Stomach (tissue), 9 donors: Measurements from ENCODE around the gene KCTD3. TPM values are rescaled to one million over a fixed set of nuclear protein-coding genes. Genes with fewer than 3 reads are reported as not detected.

ENCODE experiments used
- DNase-seq, 2 donors: peaks; one replicate each; pipeline versions ENCODE4 v3.0.0 to v3.0.0-alpha.2; 2013 to 2019
- H3K27ac ChIP-seq, 5 donors: fragments of 200-600 bp in 4 of 5; sonication (generic) in 4 of 5; one replicate each; pipeline ENCODE4 v1.5.1; 2013 to 2019; ENCODE audit warnings: mild to moderate bottlenecking in 1 of 5, moderate library complexity in 1 of 5
- H3K27me3 ChIP-seq, 3 donors: fragments of 200-600 bp; sonication (generic); one replicate each; pipeline ENCODE4 v1.5.1; 2017 to 2019; ENCODE audit warnings: mixed run types in 1 of 3
- H3K36me3 ChIP-seq, 4 donors: fragments of 200-600 bp; sonication (generic); 1 replicate in 3 of 4; 2 replicates in 1 of 4; pipeline ENCODE4 v1.5.1; 2016 to 2019
- H3K4me1 ChIP-seq, 4 donors: fragments of 200-600 bp; sonication (generic); one replicate each; pipeline ENCODE4 v1.5.1; 2016 to 2019
- H3K4me3 ChIP-seq, 4 donors: fragments of 200-600 bp; sonication (generic) in 3 of 4; one replicate each; pipeline ENCODE4 v1.5.1; 2016 to 2019; ENCODE audit warnings: mild to moderate bottlenecking in 1 of 4
- H3K9me3 ChIP-seq, 4 donors: fragments of 200-600 bp; sonication (generic); one replicate each; pipeline ENCODE4 v1.5.1; 2016 to 2019
- EP300 ChIP-seq: sonication (generic); formaldehyde crosslinking; IDR thresholded peaks from one replicate; pipeline ENCODE4 v1.6.1; 2017; ENCODE audit warnings: antibody characterized with exemption
- POLR2A ChIP-seq, 4 donors: fragments of 450-650 bp; IDR thresholded peaks; one replicate each; pipeline ENCODE4 v1.6.1; 2016; ENCODE audit warnings: antibody characterized with exemption in 4 of 4, control low read depth in 2 of 4, mild to moderate bottlenecking in 1 of 4, moderate library complexity in 1 of 4
- POLR2AphosphoS5 ChIP-seq, 3 donors: sonication (generic); formaldehyde crosslinking; IDR thresholded peaks; one replicate each; pipeline ENCODE4 v1.6.1; 2016; ENCODE audit warnings: antibody characterized with exemption in 3 of 3
- WGBS, 5 donors: extraction: QIAGEN DNeasy Blood & Tissue Kit in 3 of 5; methylation state at CpG; one replicate each; pipeline versions ENCODE4 v1.1.5 to v1.1.7; 2013 to 2018; 5-methylcytosine and 5-hydroxymethylcytosine counted together
- intact Hi-C: fragments of 100-400 bp; cut with DNase I; formaldehyde crosslinking; loops from one replicate; pipeline ENCODE4 v1.15.1; 2023; ENCODE audit warnings: low total_unique reads
- polyA plus RNA-seq, 3 donors: library from polyadenylated mRNA; stranded (reverse); fragments of 200-250 nt; gene quantifications; one replicate each; pipeline ENCODE4 v1.2.3, GENCODE V29; 2013
- total RNA-seq, 5 donors: library from RNA; depleted of rRNA; stranded (reverse); fragments of >200 nt; gene quantifications; one replicate each; pipeline versions ENCODE4 v1.1.0 to v1.2.3, GENCODE V29; 2014 to 2016
- TF ChIP-seq, protein P1 (sequence below), 7 experiments: fragments of 450-650 bp in 4 of 7; fragments of 200-600 bp in 3 of 7; sonication (generic) in 3 of 7; IDR thresholded peaks; one replicate each; pipeline ENCODE4 v1.5.1; 2016 to 2019; ENCODE audit warnings: antibody characterized with exemption in 7 of 7, control low read depth in 2 of 7, mild to moderate bottlenecking in 1 of 7
- donor health status: healthy with polysubstance abuse.
- donor health status: Bipolar disorder and iron deficiency.
- donor health status: healthy.

KCTD3 gene
- total and polyA plus RNA-seq, 8 donors, result 19.4 to 156 (median 33.4) TPM

DNA sequence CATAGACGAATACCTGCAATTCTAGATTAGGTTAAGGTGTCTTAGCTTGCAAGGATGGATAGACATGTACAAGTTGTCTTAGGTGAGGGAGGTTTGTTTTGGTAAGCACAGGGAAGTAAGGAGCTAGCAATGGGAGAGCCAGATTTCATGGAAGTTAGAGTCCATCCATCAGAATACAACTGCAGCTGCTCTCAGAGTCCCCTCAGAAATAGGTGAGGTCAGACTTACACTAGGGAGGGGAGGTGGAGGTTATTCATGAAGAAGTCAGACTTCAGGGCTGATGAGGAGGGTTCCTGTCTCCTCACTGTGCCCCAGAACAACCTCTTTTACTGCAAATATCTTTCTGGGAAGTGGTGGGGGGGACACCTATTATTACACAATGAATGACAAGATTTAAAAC, 85.3 kb downstream of the KCTD3 start:
- H3K27me3 ChIP-seq, result no peaks in the 10 kb centered on the region
- H3K4me1 ChIP-seq, result no peaks in the 10 kb centered on the region
- no peaks in the 10 kb centered on the region for H3K9me3 ChIP-seq
- no peak overlapping the region for H3K27ac ChIP-seq
- H3K4me3 ChIP-seq, result no peak overlapping the region
- DNase-seq, result no peak
- WGBS, 5 donors, result 67 to 80% (median 74%) methylated on average over 1 of the region's 1 CpG
- H3K36me3 ChIP-seq, result no peaks in the 10 kb centered on the region
- intact Hi-C loops, result no loop called here
- TF ChIP-seq POLR2A (IDR thresholded peaks at IDR 0.05) (no peak), EP300 (no peak), POLR2AphosphoS5 (IDR thresholded peaks at IDR 0.05) (no peak)
- TF ChIP-seq, protein P1, sequence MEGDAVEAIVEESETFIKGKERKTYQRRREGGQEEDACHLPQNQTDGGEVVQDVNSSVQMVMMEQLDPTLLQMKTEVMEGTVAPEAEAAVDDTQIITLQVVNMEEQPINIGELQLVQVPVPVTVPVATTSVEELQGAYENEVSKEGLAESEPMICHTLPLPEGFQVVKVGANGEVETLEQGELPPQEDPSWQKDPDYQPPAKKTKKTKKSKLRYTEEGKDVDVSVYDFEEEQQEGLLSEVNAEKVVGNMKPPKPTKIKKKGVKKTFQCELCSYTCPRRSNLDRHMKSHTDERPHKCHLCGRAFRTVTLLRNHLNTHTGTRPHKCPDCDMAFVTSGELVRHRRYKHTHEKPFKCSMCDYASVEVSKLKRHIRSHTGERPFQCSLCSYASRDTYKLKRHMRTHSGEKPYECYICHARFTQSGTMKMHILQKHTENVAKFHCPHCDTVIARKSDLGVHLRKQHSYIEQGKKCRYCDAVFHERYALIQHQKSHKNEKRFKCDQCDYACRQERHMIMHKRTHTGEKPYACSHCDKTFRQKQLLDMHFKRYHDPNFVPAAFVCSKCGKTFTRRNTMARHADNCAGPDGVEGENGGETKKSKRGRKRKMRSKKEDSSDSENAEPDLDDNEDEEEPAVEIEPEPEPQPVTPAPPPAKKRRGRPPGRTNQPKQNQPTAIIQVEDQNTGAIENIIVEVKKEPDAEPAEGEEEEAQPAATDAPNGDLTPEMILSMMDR (IDR thresholded peaks at IDR 0.05), result no peak

DNA sequence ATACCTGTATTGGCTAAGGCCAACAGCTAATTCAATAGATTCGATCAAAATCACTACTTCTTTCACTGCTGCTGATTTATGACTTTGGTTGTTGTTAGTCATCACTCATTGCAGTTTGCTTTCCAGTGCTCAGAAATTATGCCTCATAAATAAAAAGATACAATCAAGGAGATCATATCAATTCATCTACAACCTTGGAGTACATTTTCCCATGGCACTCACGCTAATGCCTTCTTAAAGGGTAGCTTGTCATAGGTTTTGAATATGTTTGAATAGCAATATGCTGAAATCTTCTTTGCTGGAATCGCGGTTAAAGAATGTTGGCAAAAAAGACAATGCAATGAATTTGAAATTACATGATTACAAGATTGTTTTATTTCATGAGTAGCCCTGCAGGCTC, 89.9 kb downstream of the KCTD3 start:
- no peaks in the 10 kb centered on the region for H3K36me3 ChIP-seq
- DNase-seq, result no peak
- no peaks in the 10 kb centered on the region for H3K27me3 ChIP-seq
- no peaks in the 10 kb centered on the region for H3K9me3 ChIP-seq
- H3K27ac ChIP-seq, result no peak overlapping the region
- no peaks in the 10 kb centered on the region for H3K4me1 ChIP-seq
- intact Hi-C loops, result no loop called here
- no peak overlapping the region for H3K4me3 ChIP-seq
- WGBS, 5 donors, result 88 to 95% (median 92%) methylated on average over 4 of the region's 4 CpGs
- TF ChIP-seq EP300, result no peak
- no peak for TF ChIP-seq POLR2AphosphoS5 (IDR thresholded peaks at IDR 0.05)
- TF ChIP-seq POLR2A (IDR thresholded peaks at IDR 0.05), result no peak
- TF ChIP-seq, protein P1 (IDR thresholded peaks at IDR 0.05), result no peak

DNA sequence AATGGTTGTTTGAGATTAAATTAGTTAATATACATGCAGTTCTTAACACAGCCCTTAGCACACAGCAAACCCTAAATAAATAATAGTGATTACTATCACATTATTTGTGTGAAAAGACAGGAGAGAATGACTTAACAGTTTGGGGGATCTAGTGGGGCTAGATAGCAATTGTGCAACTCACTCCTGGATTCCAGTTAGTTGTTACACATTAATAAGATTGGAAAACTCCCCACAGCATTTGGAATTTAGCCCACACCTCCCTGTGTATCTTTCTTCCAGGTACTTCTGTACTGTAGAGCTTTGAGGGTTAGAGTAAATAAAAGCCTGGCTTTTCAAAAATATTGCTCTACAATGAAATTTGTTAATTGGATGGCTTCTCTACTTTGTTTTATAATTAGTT, 93.2 kb downstream of the KCTD3 start:
- no peaks in the 10 kb centered on the region for H3K9me3 ChIP-seq
- intact Hi-C loops, result no loop called here
- no peak overlapping the region for H3K27ac ChIP-seq
- no peaks in the 10 kb centered on the region for H3K4me1 ChIP-seq
- no peaks in the 10 kb centered on the region for H3K27me3 ChIP-seq
- H3K4me3 ChIP-seq, result no peak overlapping the region
- DNase-seq, result no peak
- no peaks in the 10 kb centered on the region for H3K36me3 ChIP-seq
- TF ChIP-seq POLR2AphosphoS5 (IDR thresholded peaks at IDR 0.05) (no peak), EP300 (no peak), POLR2A (IDR thresholded peaks at IDR 0.05) (no peak)
- TF ChIP-seq, protein P1 (IDR thresholded peaks at IDR 0.05), result no peak

DNA sequence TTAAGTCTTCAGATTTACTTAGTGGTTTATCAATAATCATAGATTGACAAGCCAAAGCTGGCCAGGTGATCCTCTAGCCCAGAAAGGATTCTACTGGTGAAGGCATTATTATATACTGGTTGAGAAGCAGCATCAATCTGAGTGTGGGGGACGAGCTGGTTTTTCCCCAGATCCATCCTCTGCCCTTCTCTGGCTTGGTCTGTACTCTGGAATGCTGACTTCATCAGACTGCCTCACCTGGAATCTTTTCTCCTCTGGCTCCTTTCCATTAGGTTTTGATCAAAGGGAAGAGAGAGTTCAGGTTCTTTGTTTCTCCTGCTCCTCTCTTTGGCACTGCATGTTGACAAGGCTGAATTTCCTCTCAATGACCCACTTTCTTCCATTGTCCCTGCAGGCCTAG, 93.9 kb downstream of the KCTD3 start:
- H3K4me1 ChIP-seq, result no peaks in the 10 kb centered on the region
- intact Hi-C loops, result no loop called here
- H3K4me3 ChIP-seq, result no peak overlapping the region
- H3K27ac ChIP-seq, result no peak overlapping the region
- no peaks in the 10 kb centered on the region for H3K27me3 ChIP-seq
- H3K9me3 ChIP-seq, result no peaks in the 10 kb centered on the region
- no peaks in the 10 kb centered on the region for H3K36me3 ChIP-seq
- TF ChIP-seq POLR2A (IDR thresholded peaks at IDR 0.05), result no peak
- no peak for TF ChIP-seq EP300
- TF ChIP-seq POLR2AphosphoS5 (IDR thresholded peaks at IDR 0.05), result no peak
- TF ChIP-seq, protein P1 (IDR thresholded peaks at IDR 0.05), result no peak
- DNase-seq, result no peak
- WGBS, 5 donors, result 58 to 96% (median 76%) methylated on average over 1 of the region's 1 CpG
